H9 (cell line): ENCODE measurements around the gene LRRN4CL. TPM values are rescaled to one million over a fixed set of nuclear protein-coding genes. Genes with fewer than 3 reads are reported as not detected.

Experiments
- DNase-seq: peaks from one replicate; pipeline ENCODE4 v3.0.0-alpha.2; 2017
- H2AFZ ChIP-seq: one replicate; pipeline ENCODE4 v1.6.1; 2013; ENCODE audit warnings: mild to moderate bottlenecking, low read length, control low read depth, moderate library complexity
- H2AK5ac ChIP-seq: 2 replicates; pipeline ENCODE4 v1.6.1; 2013; ENCODE audit warnings: low read length, control low read depth, mixed read lengths; ENCODE audit not compliant: insufficient read length
- H2BK120ac ChIP-seq: one replicate; pipeline ENCODE4 v1.6.1; 2013; ENCODE audit warnings: low read depth, mild to moderate bottlenecking, low read length, control low read depth, inconsistent platforms; ENCODE audit not compliant: poor library complexity, severe bottlenecking
- H2BK12ac ChIP-seq: 2 replicates; pipeline ENCODE4 v1.6.1; 2013; ENCODE audit warnings: low read length, control low read depth, mixed read lengths, low read depth; ENCODE audit not compliant: insufficient read length
- H2BK15ac ChIP-seq: 2 replicates; pipeline ENCODE4 v1.6.1; 2013; ENCODE audit warnings: low read depth, low read length, control low read depth
- H2BK20ac ChIP-seq: one replicate; pipeline ENCODE4 v1.6.1; 2013; ENCODE audit warnings: low read depth, mild to moderate bottlenecking, low read length, control low read depth, inconsistent platforms; ENCODE audit not compliant: poor library complexity, severe bottlenecking
- H2BK5ac ChIP-seq: 2 replicates; pipeline ENCODE4 v1.6.1; 2013; ENCODE audit warnings: low read length, control low read depth, mixed read lengths; ENCODE audit not compliant: insufficient read length
- H3K14ac ChIP-seq: 2 replicates; pipeline ENCODE4 v1.6.1; 2013; ENCODE audit warnings: low read length, control low read depth; ENCODE audit not compliant: insufficient read depth
- H3K18ac ChIP-seq: 2 replicates; pipeline ENCODE4 v1.6.1; 2013; ENCODE audit warnings: low read depth, mild to moderate bottlenecking, mixed read lengths, low read length, control low read depth; ENCODE audit not compliant: insufficient read length
- H3K23ac ChIP-seq: 2 replicates; pipeline ENCODE4 v1.6.1; 2013; ENCODE audit warnings: low read length, control low read depth, mixed read lengths, low read depth; ENCODE audit not compliant: insufficient read length
- H3K23me2 ChIP-seq: 2 replicates; pipeline ENCODE4 v1.6.1; 2013; ENCODE audit warnings: low read depth, mild to moderate bottlenecking, mixed read lengths, low read length, control low read depth; ENCODE audit not compliant: insufficient read length, poor library complexity, severe bottlenecking
- H3K27ac ChIP-seq: 2 replicates; pipeline ENCODE4 v1.5.1; 2013; ENCODE audit warnings: low read length, control low read depth, mixed read lengths, low read depth; ENCODE audit not compliant: insufficient read length
- H3K27me3 ChIP-seq: 2 replicates; pipeline ENCODE4 v1.6.1; 2013; ENCODE audit warnings: low read length, control low read depth, inconsistent platforms; ENCODE audit not compliant: insufficient read depth
- H3K4ac ChIP-seq: 2 replicates; pipeline ENCODE4 v1.6.1; 2013; ENCODE audit warnings: low read depth, mild to moderate bottlenecking, control low read depth, inconsistent platforms, low read length, moderate library complexity
- H3K4me1 ChIP-seq: 2 replicates; pipeline ENCODE4 v1.6.1; 2013; ENCODE audit warnings: low read length, control low read depth, inconsistent platforms; ENCODE audit not compliant: insufficient read depth
- H3K4me2 ChIP-seq: 2 replicates; pipeline ENCODE4 v1.6.1; 2013; ENCODE audit warnings: low read length, control low read depth, mixed read lengths; ENCODE audit not compliant: insufficient read length, insufficient read depth
- H3K56ac ChIP-seq: 2 replicates; pipeline ENCODE4 v1.6.1; 2013; ENCODE audit warnings: low read depth, mild to moderate bottlenecking, mixed read lengths, low read length, control low read depth; ENCODE audit not compliant: insufficient read length
- H3K79me1 ChIP-seq: 2 replicates; pipeline ENCODE4 v1.6.1; 2013; ENCODE audit warnings: low read depth, mild to moderate bottlenecking, moderate library complexity, low read length, control low read depth, inconsistent platforms; ENCODE audit not compliant: insufficient read depth, poor library complexity, severe bottlenecking
- H3K79me2 ChIP-seq: 2 replicates; pipeline ENCODE4 v1.6.1; 2013; ENCODE audit warnings: low read length, control low read depth, inconsistent platforms; ENCODE audit not compliant: insufficient read depth
- H3K9ac ChIP-seq: 2 replicates; pipeline ENCODE4 v1.6.1; 2013; ENCODE audit warnings: low read length, control low read depth, mixed read lengths; ENCODE audit not compliant: insufficient read length; ENCODE audit errors: extremely low read depth
- H3K9me3 ChIP-seq: one replicate; pipeline ENCODE4 v1.6.1; 2013; ENCODE audit warnings: low read depth, low read length, inconsistent platforms; ENCODE audit not compliant: control insufficient read depth
- H3T11ph ChIP-seq: one replicate; pipeline ENCODE4 v1.6.1; 2013; ENCODE audit warnings: mild to moderate bottlenecking, low read length, control low read depth, inconsistent platforms
- H4K20me1 ChIP-seq: one replicate; pipeline ENCODE4 v1.6.1; 2013; ENCODE audit not compliant: control insufficient read depth, insufficient read length, insufficient read depth
- H4K5ac ChIP-seq: 2 replicates; pipeline ENCODE4 v1.6.1; 2013; ENCODE audit warnings: low read depth, mild to moderate bottlenecking, mixed read lengths, low read length, control low read depth; ENCODE audit not compliant: insufficient read length
- H4K8ac ChIP-seq: replicated peaks from 2 replicates; pipeline ENCODE4 v1.6.1; 2013; ENCODE audit warnings: low read length, control low read depth, mixed read lengths, low read depth; ENCODE audit not compliant: insufficient read length
- H4K91ac ChIP-seq: 2 replicates; pipeline ENCODE4 v1.6.1; 2013; ENCODE audit warnings: low read depth, mild to moderate bottlenecking, moderate library complexity, mixed read lengths, low read length, control low read depth; ENCODE audit not compliant: insufficient read length
- H3K27ac Mint-ChIP-seq, 3 experiments: 2 replicates in 2 of 3; 3 replicates in 1 of 3; pipeline ENCODE4 v1.8.0; 2020 to 2021; ENCODE audit warnings: mixed read lengths in 3 of 3, mild to moderate bottlenecking in 1 of 3, moderate library complexity in 1 of 3
- H3K27me3 Mint-ChIP-seq: 2 replicates; pipeline ENCODE4 v1.8.0; 2021; ENCODE audit warnings: low read depth, mild to moderate bottlenecking, moderate library complexity, mixed read lengths
- H3K36me3 Mint-ChIP-seq, 3 experiments: 2 replicates in 2 of 3; 3 replicates in 1 of 3; pipeline ENCODE4 v1.8.0; 2020 to 2021; ENCODE audit warnings: low read depth in 3 of 3, mixed read lengths in 3 of 3; ENCODE audit not compliant: insufficient read depth in 1 of 3
- H3K4me1 Mint-ChIP-seq, 2 experiments: 2 replicates each; pipeline ENCODE4 v1.8.0; 2020; ENCODE audit warnings: mixed read lengths in 2 of 2
- H3K4me3 Mint-ChIP-seq, 2 experiments: 2 replicates in 1 of 2; 3 replicates in 1 of 2; pipeline ENCODE4 v1.8.0; 2020 to 2021; ENCODE audit warnings: mild to moderate bottlenecking in 2 of 2, mixed read lengths in 2 of 2, moderate library complexity in 1 of 2
- H3K9me3 Mint-ChIP-seq, 2 experiments: 2 replicates in 1 of 2; 3 replicates in 1 of 2; pipeline ENCODE4 v1.8.0; 2020; ENCODE audit warnings: mild to moderate bottlenecking in 2 of 2, mixed read lengths in 2 of 2, moderate library complexity in 1 of 2
- CTCF ChIP-seq: fragments of 200-600 bp; sonication (generic); conservative IDR thresholded peaks from 3 replicates; pipeline ENCODE4 v1.8.0; 2021; ENCODE audit warnings: antibody characterized with exemption, mild to moderate bottlenecking
- WGBS: extraction: QIAGEN DNeasy Blood & Tissue Kit; methylation state at CpG from one replicate; pipeline ENCODE4 v1.1.7; 2013; ENCODE audit warnings: missing lambda C conversion rate, low lambda C conversion rate, mixed read lengths; ENCODE audit not compliant: insufficient read length; ENCODE audit errors: extremely low coverage; 5-methylcytosine and 5-hydroxymethylcytosine counted together
- long read RNA-seq: library from polyadenylated mRNA; unstranded; transcript quantifications from one replicate; pipeline ENCODE4 v2.0.0, GENCODE V29; 2020
- total RNA-seq: library from RNA; stranded (reverse); gene quantifications from 2 replicates; pipeline ENCODE4 v1.2.1, GENCODE V29; 2021

LRRN4CL gene
- total RNA-seq: 0.59 and 0.79 TPM in 2 replicates
- long read RNA-seq: 0 reads

DNA sequence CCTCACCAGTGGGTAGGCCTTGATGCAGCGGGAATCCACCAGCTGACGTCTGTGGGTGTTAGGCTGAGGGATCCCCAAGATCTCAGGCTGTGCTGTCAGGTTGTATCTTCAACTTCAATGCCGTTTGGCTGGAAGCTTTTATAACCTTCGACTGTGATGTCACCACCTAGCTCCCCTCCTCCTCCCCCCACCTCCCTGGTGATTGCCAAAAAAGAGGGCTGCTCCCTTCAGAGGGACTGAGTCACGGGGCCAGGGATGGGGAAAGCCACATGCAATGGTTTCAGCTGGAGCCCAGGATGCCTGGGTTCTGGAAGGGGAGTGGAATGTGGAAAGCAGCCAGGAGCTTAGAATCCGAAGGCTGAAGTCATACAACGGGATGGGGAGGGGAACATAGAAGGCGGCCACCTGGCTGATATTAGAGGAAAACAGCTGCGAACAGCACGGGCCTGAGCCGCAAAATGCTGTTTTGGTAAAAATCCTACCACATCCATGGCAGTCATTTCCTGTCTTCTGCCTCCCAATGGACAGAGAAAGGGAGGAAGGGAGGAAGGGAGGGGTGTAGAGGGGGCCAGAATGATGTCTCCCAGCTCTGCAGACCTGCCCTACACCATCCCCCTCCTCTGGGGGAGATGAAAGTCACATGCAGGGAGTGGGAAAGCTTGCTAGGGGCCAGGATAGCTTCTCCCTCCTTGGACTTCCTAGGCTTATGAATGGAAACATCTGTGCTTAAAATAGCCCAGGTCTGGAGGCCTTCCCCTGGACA is at the start of gene LRRN4CL:
Gene LRRN4CL, minus strand, starts transcription at position 110 of the 763 bp plus-strand sequence. CDS start 1,022 bp downstream, outside the sequence.
- TF ChIP-seq CTCF: no peak
- Histone ChIP-seq H3K79me2 (no peaks in the 10 kb centered on the region), H2BK20ac (no peak within 1 kb of the TSS), H2BK12ac (no peak within 1 kb of the TSS), H4K91ac (no peak within 1 kb of the TSS), H3T11ph (no peak within 1 kb of the TSS), H3K79me1 (no peaks in the 10 kb centered on the region), H2BK15ac (no peak within 1 kb of the TSS), H3K18ac (no peak within 1 kb of the TSS), H3K9ac (no peak within 1 kb of the TSS), H4K8ac (no peak within 1 kb of the TSS), H3K4ac (no peak within 1 kb of the TSS), H3K4me2 (no peak within 1 kb of the TSS), H3K14ac (no peak within 1 kb of the TSS), H3K9me3 (no peaks in the 10 kb centered on the region), H3K23ac (no peak within 1 kb of the TSS), H4K5ac (no peak within 1 kb of the TSS), H2AK5ac (no peak within 1 kb of the TSS), H2BK120ac (no peak within 1 kb of the TSS), H3K27ac (no peak within 1 kb of the TSS), H4K20me1 (no peaks in the 10 kb centered on the region), H3K23me2 (no peaks in the 10 kb centered on the region), H3K56ac (no peak within 1 kb of the TSS), H3K4me1 (no peaks in the 10 kb centered on the region), H3K27me3 (no peaks in the 10 kb centered on the region), H2AFZ (no peak within 1 kb of the TSS), H2BK5ac (no peak within 1 kb of the TSS)
- H3K4me3 Mint-ChIP-seq: no peak within 1 kb of the TSS; a peak in 1 of 5 replicates
- no peaks in the 10 kb centered on the region; a peak in 1 of 5 replicates for H3K9me3 Mint-ChIP-seq
- H3K36me3 Mint-ChIP-seq: peaks cover 14 to 33% (median 32%) of the 10 kb centered on the region in 3 experiments; a peak in 5 of 7 replicates
- H3K27ac Mint-ChIP-seq: peak within 1 kb of the TSS; percentile 55 to 88 (median 70); a peak in 5 of 7 replicates
- peaks cover 0 to 11% of the 10 kb centered on the region in 2 experiments; a peak in 3 of 4 replicates for H3K4me1 Mint-ChIP-seq
- no peak for DNase-seq
- WGBS: no CpG with 5 or more reads among the region's 11 CpGs
- no peaks in the 10 kb centered on the region for H3K27me3 Mint-ChIP-seq
